HG02678 (cell line): ENCODE measurements around the gene LRRC8E.
"Not testable (repeated sequence)": the region's sequence is repeated elsewhere in the genome, so short reads cannot be mapped to it uniquely, and the experiment has no call there.

ENCODE experiments used
- ATAC-seq: cut with Tn5 transposase; IDR thresholded peaks from one replicate; pipeline ENCODE4 v1.9.1; 2021; ENCODE audit warnings: mild to moderate bottlenecking, moderate library complexity; ENCODE audit not compliant: unreplicated experiment

LRRC8E gene

GRCh38 chr19:7853770-7854128, 34.6 kb upstream of the LRRC8E start:
- no peak for ATAC-seq

- no peak for ATAC-seq
Observed at GRCh38 chr19:7855426-7856108, 32.7 kb upstream of the LRRC8E start.

- ATAC-seq = no peak
Observed at GRCh38 chr19:7856109-7856591, 32.2 kb upstream of the LRRC8E start.

GRCh38 chr19:7856679-7857663, 31.3 kb upstream of the LRRC8E start:
- no peak for ATAC-seq

GRCh38 chr19:7857727-7858108, 30.6 kb upstream of the LRRC8E start:
- ATAC-seq = no peak

GRCh38 chr19:7858109-7858770, 30.1 kb upstream of the LRRC8E start:
- no peak for ATAC-seq

- ATAC-seq = not testable (repeated sequence)
Observed at GRCh38 chr19:7859087-7859486, 29.2 kb upstream of the LRRC8E start.

- ATAC-seq = no peak
Observed at GRCh38 chr19:7859831-7860713, 28.2 kb upstream of the LRRC8E start.

GRCh38 chr19:7860714-7861618, 27.3 kb upstream of the LRRC8E start:
- no peak for ATAC-seq

- ATAC-seq = no peak
Observed at GRCh38 chr19:7861619-7862412, 26.5 kb upstream of the LRRC8E start.

GRCh38 chr19:7862413-7862951, 25.8 kb upstream of the LRRC8E start:
- no peak for ATAC-seq

- no peak for ATAC-seq
Observed at GRCh38 chr19:7863157-7863970, 24.9 kb upstream of the LRRC8E start.

- no peak for ATAC-seq
Observed at GRCh38 chr19:7863971-7864689, 24.2 kb upstream of the LRRC8E start.

GRCh38 chr19:7864690-7865074, 23.6 kb upstream of the LRRC8E start:
- no peak for ATAC-seq

- no peak for ATAC-seq
Observed at GRCh38 chr19:7865262-7865911, 22.9 kb upstream of the LRRC8E start.

GRCh38 chr19:7866399-7867091, 21.8 kb upstream of the LRRC8E start:
- ATAC-seq = no peak
